OCI-LY1 (cell line): ENCODE results near the gene SIVA1.

Source experiments
- EZH2 ChIP-seq: fragments of 200-600 bp; sonication (generic), shearing (Covaris generic); IDR thresholded peaks from 2 replicates; pipeline ENCODE4 v1.8.0; 2017; ENCODE audit warnings: borderline replicate concordance, mixed run types, mild to moderate bottlenecking, antibody characterized with exemption, low read length, moderate library complexity, mixed read lengths
- TF ChIP-seq, protein P1 (sequence below): fragments of 200-600 bp; sonication (generic), shearing (Covaris generic); IDR thresholded peaks from 2 replicates; pipeline ENCODE4 v1.5.1; 2017; ENCODE audit warnings: mild to moderate bottlenecking, antibody characterized with exemption, low read length, moderate library complexity, mixed read lengths

DNA sequence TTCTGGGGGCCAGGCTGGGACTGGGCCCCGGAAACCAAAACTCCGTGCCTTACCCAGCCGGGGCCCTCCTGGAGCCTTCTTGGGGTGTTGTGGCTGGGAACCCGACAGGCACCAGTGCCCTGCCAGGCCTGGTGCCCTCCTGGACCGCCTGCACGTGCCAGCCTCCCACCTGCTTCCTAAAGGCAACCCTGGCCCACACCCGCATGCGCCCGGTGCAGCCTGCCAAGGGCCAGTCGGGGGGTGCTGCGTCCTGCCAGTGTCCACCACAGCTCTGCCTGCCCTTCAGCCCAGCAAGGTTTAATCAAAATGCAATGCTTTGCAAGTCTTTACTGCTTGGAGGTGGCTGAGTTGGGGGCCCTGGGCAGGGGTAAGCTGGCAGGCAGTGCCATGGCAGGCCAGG, 34.1 kb upstream of the SIVA1 start:
- TF ChIP-seq, protein P1, sequence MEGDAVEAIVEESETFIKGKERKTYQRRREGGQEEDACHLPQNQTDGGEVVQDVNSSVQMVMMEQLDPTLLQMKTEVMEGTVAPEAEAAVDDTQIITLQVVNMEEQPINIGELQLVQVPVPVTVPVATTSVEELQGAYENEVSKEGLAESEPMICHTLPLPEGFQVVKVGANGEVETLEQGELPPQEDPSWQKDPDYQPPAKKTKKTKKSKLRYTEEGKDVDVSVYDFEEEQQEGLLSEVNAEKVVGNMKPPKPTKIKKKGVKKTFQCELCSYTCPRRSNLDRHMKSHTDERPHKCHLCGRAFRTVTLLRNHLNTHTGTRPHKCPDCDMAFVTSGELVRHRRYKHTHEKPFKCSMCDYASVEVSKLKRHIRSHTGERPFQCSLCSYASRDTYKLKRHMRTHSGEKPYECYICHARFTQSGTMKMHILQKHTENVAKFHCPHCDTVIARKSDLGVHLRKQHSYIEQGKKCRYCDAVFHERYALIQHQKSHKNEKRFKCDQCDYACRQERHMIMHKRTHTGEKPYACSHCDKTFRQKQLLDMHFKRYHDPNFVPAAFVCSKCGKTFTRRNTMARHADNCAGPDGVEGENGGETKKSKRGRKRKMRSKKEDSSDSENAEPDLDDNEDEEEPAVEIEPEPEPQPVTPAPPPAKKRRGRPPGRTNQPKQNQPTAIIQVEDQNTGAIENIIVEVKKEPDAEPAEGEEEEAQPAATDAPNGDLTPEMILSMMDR: no peak
- no peak for TF ChIP-seq EZH2
